H9 (cell line): ENCODE data around the gene MUL1. TPM values are rescaled to one million over a fixed set of nuclear protein-coding genes. Genes with fewer than 3 reads are reported as not detected.
A peak's percentile ranks its signal among the peaks of the same experiment; 100 is the strongest.

Experiments
- DNase-seq: peaks from one replicate; pipeline ENCODE4 v3.0.0-alpha.2; 2017
- H2AFZ ChIP-seq: one replicate; pipeline ENCODE4 v1.6.1; 2013; ENCODE audit warnings: mild to moderate bottlenecking, low read length, control low read depth, moderate library complexity
- H2AK5ac ChIP-seq: 2 replicates; pipeline ENCODE4 v1.6.1; 2013; ENCODE audit warnings: low read length, control low read depth, mixed read lengths; ENCODE audit not compliant: insufficient read length
- H2BK120ac ChIP-seq: one replicate; pipeline ENCODE4 v1.6.1; 2013; ENCODE audit warnings: low read depth, mild to moderate bottlenecking, low read length, control low read depth, inconsistent platforms; ENCODE audit not compliant: poor library complexity, severe bottlenecking
- H2BK12ac ChIP-seq: 2 replicates; pipeline ENCODE4 v1.6.1; 2013; ENCODE audit warnings: low read length, control low read depth, mixed read lengths, low read depth; ENCODE audit not compliant: insufficient read length
- H2BK15ac ChIP-seq: 2 replicates; pipeline ENCODE4 v1.6.1; 2013; ENCODE audit warnings: low read depth, low read length, control low read depth
- H2BK20ac ChIP-seq: one replicate; pipeline ENCODE4 v1.6.1; 2013; ENCODE audit warnings: low read depth, mild to moderate bottlenecking, low read length, control low read depth, inconsistent platforms; ENCODE audit not compliant: poor library complexity, severe bottlenecking
- H2BK5ac ChIP-seq: 2 replicates; pipeline ENCODE4 v1.6.1; 2013; ENCODE audit warnings: low read length, control low read depth, mixed read lengths; ENCODE audit not compliant: insufficient read length
- H3K14ac ChIP-seq: 2 replicates; pipeline ENCODE4 v1.6.1; 2013; ENCODE audit warnings: low read length, control low read depth; ENCODE audit not compliant: insufficient read depth
- H3K18ac ChIP-seq: 2 replicates; pipeline ENCODE4 v1.6.1; 2013; ENCODE audit warnings: low read depth, mild to moderate bottlenecking, mixed read lengths, low read length, control low read depth; ENCODE audit not compliant: insufficient read length
- H3K23ac ChIP-seq: 2 replicates; pipeline ENCODE4 v1.6.1; 2013; ENCODE audit warnings: low read length, control low read depth, mixed read lengths, low read depth; ENCODE audit not compliant: insufficient read length
- H3K23me2 ChIP-seq: 2 replicates; pipeline ENCODE4 v1.6.1; 2013; ENCODE audit warnings: low read depth, mild to moderate bottlenecking, mixed read lengths, low read length, control low read depth; ENCODE audit not compliant: insufficient read length, poor library complexity, severe bottlenecking
- H3K27ac ChIP-seq: 2 replicates; pipeline ENCODE4 v1.5.1; 2013; ENCODE audit warnings: low read length, control low read depth, mixed read lengths, low read depth; ENCODE audit not compliant: insufficient read length
- H3K27me3 ChIP-seq: 2 replicates; pipeline ENCODE4 v1.6.1; 2013; ENCODE audit warnings: low read length, control low read depth, inconsistent platforms; ENCODE audit not compliant: insufficient read depth
- H3K4ac ChIP-seq: 2 replicates; pipeline ENCODE4 v1.6.1; 2013; ENCODE audit warnings: low read depth, mild to moderate bottlenecking, control low read depth, inconsistent platforms, low read length, moderate library complexity
- H3K4me1 ChIP-seq: 2 replicates; pipeline ENCODE4 v1.6.1; 2013; ENCODE audit warnings: low read length, control low read depth, inconsistent platforms; ENCODE audit not compliant: insufficient read depth
- H3K4me2 ChIP-seq: 2 replicates; pipeline ENCODE4 v1.6.1; 2013; ENCODE audit warnings: low read length, control low read depth, mixed read lengths; ENCODE audit not compliant: insufficient read length, insufficient read depth
- H3K56ac ChIP-seq: 2 replicates; pipeline ENCODE4 v1.6.1; 2013; ENCODE audit warnings: low read depth, mild to moderate bottlenecking, mixed read lengths, low read length, control low read depth; ENCODE audit not compliant: insufficient read length
- H3K79me1 ChIP-seq: 2 replicates; pipeline ENCODE4 v1.6.1; 2013; ENCODE audit warnings: low read depth, mild to moderate bottlenecking, moderate library complexity, low read length, control low read depth, inconsistent platforms; ENCODE audit not compliant: insufficient read depth, poor library complexity, severe bottlenecking
- H3K79me2 ChIP-seq: 2 replicates; pipeline ENCODE4 v1.6.1; 2013; ENCODE audit warnings: low read length, control low read depth, inconsistent platforms; ENCODE audit not compliant: insufficient read depth
- H3K9ac ChIP-seq: 2 replicates; pipeline ENCODE4 v1.6.1; 2013; ENCODE audit warnings: low read length, control low read depth, mixed read lengths; ENCODE audit not compliant: insufficient read length; ENCODE audit errors: extremely low read depth
- H3K9me3 ChIP-seq: one replicate; pipeline ENCODE4 v1.6.1; 2013; ENCODE audit warnings: low read depth, low read length, inconsistent platforms; ENCODE audit not compliant: control insufficient read depth
- H3T11ph ChIP-seq: one replicate; pipeline ENCODE4 v1.6.1; 2013; ENCODE audit warnings: mild to moderate bottlenecking, low read length, control low read depth, inconsistent platforms
- H4K20me1 ChIP-seq: one replicate; pipeline ENCODE4 v1.6.1; 2013; ENCODE audit not compliant: control insufficient read depth, insufficient read length, insufficient read depth
- H4K5ac ChIP-seq: 2 replicates; pipeline ENCODE4 v1.6.1; 2013; ENCODE audit warnings: low read depth, mild to moderate bottlenecking, mixed read lengths, low read length, control low read depth; ENCODE audit not compliant: insufficient read length
- H4K8ac ChIP-seq: replicated peaks from 2 replicates; pipeline ENCODE4 v1.6.1; 2013; ENCODE audit warnings: low read length, control low read depth, mixed read lengths, low read depth; ENCODE audit not compliant: insufficient read length
- H4K91ac ChIP-seq: 2 replicates; pipeline ENCODE4 v1.6.1; 2013; ENCODE audit warnings: low read depth, mild to moderate bottlenecking, moderate library complexity, mixed read lengths, low read length, control low read depth; ENCODE audit not compliant: insufficient read length
- H3K27ac Mint-ChIP-seq, 3 experiments: 2 replicates in 2 of 3; 3 replicates in 1 of 3; pipeline ENCODE4 v1.8.0; 2020 to 2021; ENCODE audit warnings: mixed read lengths in 3 of 3, mild to moderate bottlenecking in 1 of 3, moderate library complexity in 1 of 3
- H3K27me3 Mint-ChIP-seq: 2 replicates; pipeline ENCODE4 v1.8.0; 2021; ENCODE audit warnings: low read depth, mild to moderate bottlenecking, moderate library complexity, mixed read lengths
- H3K36me3 Mint-ChIP-seq, 3 experiments: 2 replicates in 2 of 3; 3 replicates in 1 of 3; pipeline ENCODE4 v1.8.0; 2020 to 2021; ENCODE audit warnings: low read depth in 3 of 3, mixed read lengths in 3 of 3; ENCODE audit not compliant: insufficient read depth in 1 of 3
- H3K4me1 Mint-ChIP-seq, 2 experiments: 2 replicates each; pipeline ENCODE4 v1.8.0; 2020; ENCODE audit warnings: mixed read lengths in 2 of 2
- H3K4me3 Mint-ChIP-seq, 2 experiments: 2 replicates in 1 of 2; 3 replicates in 1 of 2; pipeline ENCODE4 v1.8.0; 2020 to 2021; ENCODE audit warnings: mild to moderate bottlenecking in 2 of 2, mixed read lengths in 2 of 2, moderate library complexity in 1 of 2
- H3K9me3 Mint-ChIP-seq, 2 experiments: 2 replicates in 1 of 2; 3 replicates in 1 of 2; pipeline ENCODE4 v1.8.0; 2020; ENCODE audit warnings: mild to moderate bottlenecking in 2 of 2, mixed read lengths in 2 of 2, moderate library complexity in 1 of 2
- CTCF ChIP-seq: fragments of 200-600 bp; sonication (generic); conservative IDR thresholded peaks from 3 replicates; pipeline ENCODE4 v1.8.0; 2021; ENCODE audit warnings: antibody characterized with exemption, mild to moderate bottlenecking
- WGBS: extraction: QIAGEN DNeasy Blood & Tissue Kit; methylation state at CpG from one replicate; pipeline ENCODE4 v1.1.7; 2013; ENCODE audit warnings: missing lambda C conversion rate, low lambda C conversion rate, mixed read lengths; ENCODE audit not compliant: insufficient read length; ENCODE audit errors: extremely low coverage; 5-methylcytosine and 5-hydroxymethylcytosine counted together
- long read RNA-seq: library from polyadenylated mRNA; unstranded; transcript quantifications from one replicate; pipeline ENCODE4 v2.0.0, GENCODE V29; 2020
- total RNA-seq: library from RNA; stranded (reverse); gene quantifications from 2 replicates; pipeline ENCODE4 v1.2.1, GENCODE V29; 2021

Gene MUL1
- 25.5 and 27.1 TPM in 2 replicates for total RNA-seq
- long read RNA-seq, transcript MUL1-201 (4 exons, 2,438 nt) = major isoform, 266 of 283 reads
- long read RNA-seq, partial matches to known transcripts = 1 of 283 reads
- long read RNA-seq, other reads (novel, unspliced or antisense) = 16 of 283 reads

GRCh38 chr1:20507564-20508410, at the start of gene MUL1:
Gene MUL1, minus strand, starts transcription at chr1:20508151. Its CDS starts 127 bp downstream, at chr1:20508024.
- H2AFZ ChIP-seq = no peak within 1 kb of the TSS
- Mint-ChIP-seq H3K27me3 (peaks cover 40% of the 10 kb centered on the region), H3K9me3 (no peaks in the 10 kb centered on the region), H3K36me3 (peaks cover 0 to 8% (median 0%) of the 10 kb centered on the region in 3 experiments; a peak in 2 of 7 replicates), H3K4me1 (peaks cover 0 to 5% of the 10 kb centered on the region in 2 experiments; a peak in 2 of 4 replicates), H3K4me3 (peak within 1 kb of the TSS; percentile 88 to 90), H3K27ac (peak within 1 kb of the TSS; percentile 10 to 91 (median 88); a peak in 5 of 7 replicates)
- no peak within 1 kb of the TSS for H3K23ac ChIP-seq
- no peak within 1 kb of the TSS for H2BK20ac ChIP-seq
- no peak within 1 kb of the TSS for H2AK5ac ChIP-seq
- DNase-seq = peak; percentile 95
- peak within 1 kb of the TSS; percentile 99 for H3K4me2 ChIP-seq
- peaks cover 3% of the 10 kb centered on the region for H3K23me2 ChIP-seq
- H3K18ac ChIP-seq = no peak within 1 kb of the TSS
- H2BK12ac ChIP-seq = no peak within 1 kb of the TSS
- H2BK5ac ChIP-seq = no peak within 1 kb of the TSS
- H3K9ac ChIP-seq = peak within 1 kb of the TSS; percentile 84
- peak within 1 kb of the TSS; percentile 19; the same call in 1 of the 2 replicates for H3K14ac ChIP-seq
- no peaks in the 10 kb centered on the region for H3K4me1 ChIP-seq
- no CpG with 5 or more reads among the region's 58 CpGs for WGBS
- H3K4ac ChIP-seq = no peak within 1 kb of the TSS
- H3T11ph ChIP-seq = no peak within 1 kb of the TSS
- no peak within 1 kb of the TSS for H4K5ac ChIP-seq
- no peak within 1 kb of the TSS for H3K27ac ChIP-seq
- H2BK120ac ChIP-seq = no peak within 1 kb of the TSS
- no peak within 1 kb of the TSS for H4K91ac ChIP-seq
- TF ChIP-seq CTCF = no peak
- peaks cover 3% of the 10 kb centered on the region for H3K79me1 ChIP-seq
- H3K79me2 ChIP-seq = peaks cover 4% of the 10 kb centered on the region; the same call in 1 of the 2 replicates
- H3K56ac ChIP-seq = no peak within 1 kb of the TSS
- H4K8ac ChIP-seq = no peak within 1 kb of the TSS
- no peak within 1 kb of the TSS for H2BK15ac ChIP-seq
- H3K27me3 ChIP-seq = no peaks in the 10 kb centered on the region
- H3K9me3 ChIP-seq = no peaks in the 10 kb centered on the region
- H4K20me1 ChIP-seq = no peaks in the 10 kb centered on the region
